HepG2 (cell line): ENCODE results near the gene ANKRD53. TPM values are rescaled to one million over a fixed set of nuclear protein-coding genes. Genes with fewer than 3 reads are reported as not detected.

ENCODE experiments used
- AFF4 ChIP-seq: sonication (generic); formaldehyde crosslinking; IDR thresholded peaks from 2 replicates; pipeline ENCODE4 v1.4.0; 2020; ENCODE audit warnings: missing genetic modification reagents
- ASH2L ChIP-seq: fragments of 300-600, 200-600 bp; sonication (generic); IDR thresholded peaks from 2 replicates; pipeline ENCODE4 v1.7.0; 2017; ENCODE audit warnings: low read depth, mild to moderate bottlenecking, moderate library complexity, mixed read lengths, low read length; ENCODE audit not compliant: insufficient read length
- ETV5 ChIP-seq: IDR thresholded peaks from 2 replicates; pipeline ENCODE4 v1.6.1; 2018; ENCODE audit warnings: missing biosample characterization, missing genetic modification reagents, inconsistent platforms, borderline replicate concordance
- IKZF1 ChIP-seq: fragments of 450-650 bp; IDR thresholded peaks from 2 replicates; pipeline ENCODE4 v1.7.1; 2016
- KDM5B ChIP-seq: sonication (generic); formaldehyde crosslinking; IDR thresholded peaks from 2 replicates; pipeline ENCODE4 v1.4.0; 2020; ENCODE audit warnings: missing genetic modification reagents, mild to moderate bottlenecking, borderline replicate concordance
- MATR3 ChIP-seq: sonication (generic); formaldehyde crosslinking; IDR thresholded peaks from 2 replicates; pipeline ENCODE4 v1.4.0; 2020; ENCODE audit warnings: missing genetic modification reagents
- SAFB2 ChIP-seq: sonication (generic); formaldehyde crosslinking; IDR thresholded peaks from 2 replicates; pipeline ENCODE4 v1.5.1; 2020; ENCODE audit warnings: missing genetic modification reagents, low read depth, mild to moderate bottlenecking, borderline replicate concordance
- SETDB1 ChIP-seq: sonication (generic); formaldehyde crosslinking; IDR thresholded peaks from 2 replicates; pipeline ENCODE4 v1.5.1; 2020; ENCODE audit warnings: missing genetic modification reagents, mild to moderate bottlenecking, borderline replicate concordance
- SNAPC4 ChIP-seq: sonication (generic); formaldehyde crosslinking; IDR thresholded peaks from 2 replicates; pipeline ENCODE4 v1.4.0; 2020; ENCODE audit warnings: mild to moderate bottlenecking, missing genetic modification reagents
- THAP9 ChIP-seq: sonication (generic); formaldehyde crosslinking; IDR thresholded peaks from 2 replicates; pipeline ENCODE4; 2020; ENCODE audit warnings: missing genetic modification reagents, mild to moderate bottlenecking, borderline replicate concordance
- UBTF ChIP-seq: sonication (generic); formaldehyde crosslinking; IDR thresholded peaks from 2 replicates; pipeline ENCODE4 v1.4.0; 2020; ENCODE audit warnings: mild to moderate bottlenecking, missing genetic modification reagents
- ZNF317 ChIP-seq: sonication (generic); formaldehyde crosslinking; IDR thresholded peaks from 2 replicates; pipeline ENCODE4 v1.5.0; 2020; ENCODE audit warnings: mild to moderate bottlenecking, missing genetic modification reagents
- ZNF761 ChIP-seq: sonication (generic); formaldehyde crosslinking; conservative IDR thresholded peaks from 2 replicates; pipeline ENCODE4 v1.4.0; 2020; ENCODE audit warnings: mild to moderate bottlenecking, missing genetic modification reagents
- ZNF782 ChIP-seq: sonication (generic); formaldehyde crosslinking; IDR thresholded peaks from 2 replicates; pipeline ENCODE4 v1.4.0; 2020; ENCODE audit warnings: missing genetic modification reagents, mild to moderate bottlenecking, borderline replicate concordance
- polyA plus RNA-seq, 8 experiments: library from polyadenylated mRNA; depleted of rRNA in 3 of 8; stranded (reverse) in 7 of 8; unstranded in 1 of 8; fragments of >200 nt; fragmentation: Illumina TruSeq in 4 of 8; extraction: Trizol in 4 of 8; gene quantifications; 2 replicates each; pipeline versions ENCODE4 v1.2.1 to v1.2.3, GENCODE V29; 2011 to 2016; ENCODE audit warnings: low read depth in 4 of 8, missing spikeins in 1 of 8, mixed read lengths in 1 of 8; ENCODE audit not compliant: insufficient read depth in 1 of 8
- total RNA-seq, 5 experiments: library from RNA; depleted of rRNA; stranded (reverse); fragments of >200 nt; fragmentation: Illumina TruSeq; extraction: Trizol; gene quantifications; 2 replicates each; pipeline ENCODE4 v1.2.3, GENCODE V29; 2016; ENCODE audit warnings: low read depth in 1 of 5

ANKRD53 gene
- total and polyA plus RNA-seq, 2 of the 13 experiments (the other 11 are each of a cell fraction or from before 2014, with no cell fraction given) = 0.15 TPM; not detected in 1

- TF ChIP-seq AFF4 (CRISPR knock-in tag) (no peak), ZNF317 (CRISPR knock-in tag) (no peak), THAP9 (CRISPR knock-in tag) (no peak), SAFB2 (no peak), UBTF (CRISPR knock-in tag) (peak; percentile 69; the same call in 1 of the 2 replicates), SETDB1 (CRISPR knock-in tag) (no peak), ZNF782 (peak; percentile 57; the same call in 1 of the 2 replicates), SNAPC4 (CRISPR knock-in tag) (peak; percentile 18; the same call in 1 of the 2 replicates), KDM5B (CRISPR knock-in tag) (peak; percentile 68; the same call in 1 of the 2 replicates), ETV5 (no peak), ZNF761 (peak; percentile 92; the same call in 1 of the 2 replicates), ASH2L (peak; percentile 70), IKZF1 (no peak), MATR3 (CRISPR knock-in tag) (no peak)
These were observed 15.7 kb downstream of the ANKRD53 start (continued) for GRCh38 chr2:70994009-70994698.
